RWPE1 (cell line): ENCODE measurements around the gene SLC7A11.

Experiments used
- CTCF ChIA-PET: fragments of 350-600 bp; sonication (Branson Sonifier 250); formaldehyde crosslinking; extraction: SDS; loops from one replicate; lab custom pipeline; 2021; lab: Yijun Ruan, JAX
- POLR2A ChIA-PET: fragments of 400-600 bp; formaldehyde crosslinking; extraction: SDS; loops from one replicate; lab custom pipeline; 2020; ENCODE audit warnings: antibody characterized with exemption; ENCODE audit not compliant: low non-redundant PET; lab: Yijun Ruan, JAX
- DNase-seq: peaks from one replicate; pipeline ENCODE4 v3.0.0; 2012; ENCODE audit warnings: low spot score
- H3K27ac ChIP-seq: fragments of 450-650 bp; 2 replicates; pipeline ENCODE4 v1.5.1; 2017
- CTCF ChIP-seq: fragments of 450-650 bp; conservative IDR thresholded peaks from 2 replicates; pipeline ENCODE4 v1.5.1; 2017; ENCODE audit warnings: low read depth, mild to moderate bottlenecking

SLC7A11 gene

GRCh38 chr4:138234248-138234647 is 7.9 kb downstream of the SLC7A11 start:
- DNase-seq, result no peak
- ChIA-PET CTCF (no interaction called here), POLR2A (no interaction called here)
- H3K27ac ChIP-seq, result no peak overlapping the region
- TF ChIP-seq CTCF, result no peak

- CTCF ChIA-PET, result interaction anchor here (0.5 to 0.6 kb wide), 2 partner anchors 58 to 448 kb away, joined by 3 read pairs; no protein-coding TSS in a partner anchor
- no peak for TF ChIP-seq CTCF
- POLR2A ChIA-PET, result no interaction called here
- no peak overlapping the region for H3K27ac ChIP-seq
- no peak for DNase-seq
These were observed 8.7 kb downstream of the SLC7A11 start for GRCh38 chr4:138233313-138234034.

GRCh38 chr4:138232364-138232763 is 9.8 kb downstream of the SLC7A11 start:
- POLR2A ChIA-PET, result no interaction called here
- CTCF ChIA-PET, result interaction anchor here (1.0 kb wide), 1 partner anchor 449 kb away, joined by 3 read pairs; no protein-coding TSS in a partner anchor
- no peak for DNase-seq
- no peak for TF ChIP-seq CTCF
- no peak overlapping the region for H3K27ac ChIP-seq

- TF ChIP-seq CTCF, result no peak
- DNase-seq, result no peak
- H3K27ac ChIP-seq, result no peak overlapping the region
- ChIA-PET CTCF (interaction anchor here (0.6 kb wide), 1 partner anchor 17 kb away, joined by 5 read pairs; no protein-coding TSS in a partner anchor), POLR2A (no interaction called here)
These were observed 12.1 kb downstream of the SLC7A11 start for GRCh38 chr4:138230048-138230447.

GRCh38 chr4:138229160-138229559 is 13.0 kb downstream of the SLC7A11 start:
- no peak overlapping the region for H3K27ac ChIP-seq
- ChIA-PET CTCF (no interaction called here), POLR2A (no interaction called here)
- no peak for TF ChIP-seq CTCF
- no peak for DNase-seq

- H3K27ac ChIP-seq, result no peak overlapping the region
- TF ChIP-seq CTCF, result no peak
- no peak for DNase-seq
- ChIA-PET POLR2A (no interaction called here), CTCF (interaction anchor here (0.6 kb wide), 1 partner anchor 416 kb away, joined by 3 read pairs; no protein-coding TSS in a partner anchor)
These were observed 15.8 kb downstream of the SLC7A11 start for GRCh38 chr4:138226351-138226750.
